Spleen (tissue), 11 donors: ENCODE data around the gene SHC2. TPM values are rescaled to one million over a fixed set of nuclear protein-coding genes. Genes with fewer than 3 reads are reported as not detected.

Experiments used
- DNase-seq: peaks from one replicate; pipeline ENCODE4 v3.0.0-alpha.2; 2020
- H3K27ac ChIP-seq, 8 donors: fragments of 200-600 bp; sonication (generic) in 7 of 8; 1 replicate in 4 of 8; 2 replicates in 4 of 8; pipeline versions ENCODE4 v1.5.0 to v1.8.0; 2016 to 2021; ENCODE audit warnings: inconsistent platforms in 4 of 8, mild to moderate bottlenecking in 4 of 8, moderate library complexity in 1 of 8
- H3K27me3 ChIP-seq, 7 donors: fragments of 200-600 bp; sonication (generic) in 6 of 7; replicated peaks in 1 of 7; 1 replicate in 4 of 7; 2 replicates in 3 of 7; pipeline versions ENCODE4 v1.5.0 to v1.8.0; 2016 to 2021; ENCODE audit warnings: inconsistent platforms in 3 of 7, mild to moderate bottlenecking in 1 of 7
- H3K36me3 ChIP-seq, 6 donors: fragments of 200-600 bp; sonication (generic) in 5 of 6; 1 replicate in 4 of 6; 2 replicates in 2 of 6; pipeline versions ENCODE4 v1.5.0 to v1.8.0; 2016 to 2021; ENCODE audit warnings: inconsistent platforms in 2 of 6
- H3K4me1 ChIP-seq, 6 donors: fragments of 200-600 bp; sonication (generic) in 5 of 6; 1 replicate in 3 of 6; 2 replicates in 3 of 6; pipeline versions ENCODE4 v1.5.0 to v1.8.0; 2016 to 2021; ENCODE audit warnings: inconsistent platforms in 3 of 6
- H3K4me3 ChIP-seq, 8 donors: fragments of 200-600 bp; sonication (generic) in 7 of 8; 1 replicate in 4 of 8; 2 replicates in 4 of 8; pipeline versions ENCODE4 v1.5.0 to v1.8.0; 2016 to 2021; ENCODE audit warnings: inconsistent platforms in 4 of 8, mild to moderate bottlenecking in 4 of 8, moderate library complexity in 2 of 8
- H3K9me3 ChIP-seq, 8 donors: fragments of 200-600 bp; sonication (generic) in 7 of 8; 1 replicate in 4 of 8; 2 replicates in 4 of 8; pipeline versions ENCODE4 v1.5.0 to v1.8.0; 2016 to 2021; ENCODE audit warnings: inconsistent platforms in 4 of 8
- POLR2A ChIP-seq, 3 donors: fragments of 450-650 bp; IDR thresholded peaks; one replicate each; pipeline ENCODE4 v1.5.1; 2017; ENCODE audit warnings: antibody characterized with exemption in 3 of 3, mild to moderate bottlenecking in 1 of 3
- POLR2AphosphoS5 ChIP-seq, 3 donors: sonication (generic); formaldehyde crosslinking; IDR thresholded peaks; one replicate each; pipeline ENCODE4 v1.5.1; 2017; ENCODE audit warnings: antibody characterized with exemption in 3 of 3
- WGBS, 5 donors: extraction: QIAGEN DNeasy Blood & Tissue Kit in 3 of 5; methylation state at CpG; one replicate each; pipeline versions ENCODE4 v1.1.5 to v1.1.7; 2013 to 2018; 5-methylcytosine and 5-hydroxymethylcytosine counted together
- intact Hi-C: fragments of 100-400 bp; cut with DNase I; formaldehyde crosslinking; loops from one replicate; pipeline ENCODE4 v1.15.0; 2023; ENCODE audit warnings: low total_unique reads
- polyA plus RNA-seq, 3 donors: library from polyadenylated mRNA; stranded (reverse); fragments of 200-250 nt; gene quantifications; one replicate each; pipeline ENCODE4 v1.2.1, GENCODE V29; 2013
- total RNA-seq, 7 donors: library from RNA; depleted of rRNA in 3 of 7; stranded (reverse); fragments of >200 nt in 3 of 7; fragmentation: NEBNext Ultra II Directional in 4 of 7; extraction: Animal tissue kit (Norgen Biotek cat#: 25700) in 4 of 7; gene quantifications; one replicate each; pipeline versions ENCODE4 v1.1.0 to v1.2.1, GENCODE V29; 2016 to 2021
- TF ChIP-seq, protein P1 (sequence below), 11 experiments: fragments of 200-600 bp in 7 of 11; fragments of 450-650 bp in 4 of 11; sonication (generic) in 4 of 11; IDR thresholded peaks in 8 of 11; conservative IDR thresholded peaks in 3 of 11; 1 replicate in 7 of 11; 2 replicates in 4 of 11; pipeline versions ENCODE4 v1.4.0 to v1.8.0; 2016 to 2021; ENCODE audit warnings: antibody characterized with exemption in 11 of 11, inconsistent platforms in 4 of 11, mild to moderate bottlenecking in 1 of 11
- donor health status: healthy with polysubstance abuse.
- donor health status: DM: no; HTN: no; CAD: no; lungs with moderate emphysema.
- donor health status: DM: no; HTN: no; CAD: no.
- donor health status: Bipolar disorder and iron deficiency.
- donor health status: healthy.
- donor health status: DM: no; HTN: no; CAD: no.
- donor health status: DM: yes; HTN: yes; CAD: no.

Gene SHC2
- total and polyA plus RNA-seq, 10 donors: 19.6 to 123 (median 45.2) TPM

DNA sequence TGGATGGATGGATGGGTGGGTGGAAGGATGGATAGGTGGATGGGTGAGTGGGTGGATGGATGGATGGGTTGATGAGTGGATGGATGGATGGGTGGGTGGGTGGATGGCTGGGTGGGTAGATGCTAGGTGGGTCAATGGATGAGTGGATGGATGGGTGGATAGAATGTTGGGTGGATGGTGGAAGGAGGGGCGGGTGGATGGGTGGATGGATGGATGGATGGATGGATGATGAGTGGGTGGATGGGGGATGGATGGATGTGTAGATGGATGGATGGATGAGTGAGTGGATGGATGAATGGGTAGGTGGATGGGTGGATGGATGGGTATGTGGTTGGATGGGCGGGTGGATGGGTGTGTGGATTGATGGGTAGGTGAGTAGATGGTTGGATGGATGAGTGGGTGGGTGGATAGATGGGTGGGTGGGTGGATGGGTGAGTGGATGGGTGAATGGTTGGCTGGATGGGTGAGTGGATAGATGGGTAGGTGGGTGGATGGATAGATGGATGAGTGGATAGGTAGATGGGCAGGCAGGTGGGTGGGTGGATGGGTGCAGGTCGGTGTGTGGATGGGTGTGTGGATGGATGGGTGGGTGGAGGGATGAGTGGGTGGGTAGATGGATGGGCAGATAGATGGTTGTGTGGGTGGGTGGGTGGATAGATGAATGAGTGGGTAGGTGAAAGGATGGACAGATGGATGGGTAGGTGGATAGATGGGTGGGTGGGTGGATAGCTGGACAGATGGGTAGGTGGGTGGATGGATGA lies 4.4 kb upstream of the SHC2 start:
- WGBS, 5 donors: 92 to 100% (median 95%) methylated on average over 3 of the region's 3 CpGs
- Histone ChIP-seq H3K9me3 (no peaks in the 10 kb centered on the region), H3K27ac (no peak overlapping the region), H3K27me3 (peaks cover 0 to 35% (median 17%) of the 10 kb centered on the region in 7 donors), H3K4me1 (peaks cover 3 to 17% (median 15%) of the 10 kb centered on the region in 6 donors), H3K4me3 (no peak overlapping the region), H3K36me3 (no peaks in the 10 kb centered on the region)
- TF ChIP-seq, protein P1, sequence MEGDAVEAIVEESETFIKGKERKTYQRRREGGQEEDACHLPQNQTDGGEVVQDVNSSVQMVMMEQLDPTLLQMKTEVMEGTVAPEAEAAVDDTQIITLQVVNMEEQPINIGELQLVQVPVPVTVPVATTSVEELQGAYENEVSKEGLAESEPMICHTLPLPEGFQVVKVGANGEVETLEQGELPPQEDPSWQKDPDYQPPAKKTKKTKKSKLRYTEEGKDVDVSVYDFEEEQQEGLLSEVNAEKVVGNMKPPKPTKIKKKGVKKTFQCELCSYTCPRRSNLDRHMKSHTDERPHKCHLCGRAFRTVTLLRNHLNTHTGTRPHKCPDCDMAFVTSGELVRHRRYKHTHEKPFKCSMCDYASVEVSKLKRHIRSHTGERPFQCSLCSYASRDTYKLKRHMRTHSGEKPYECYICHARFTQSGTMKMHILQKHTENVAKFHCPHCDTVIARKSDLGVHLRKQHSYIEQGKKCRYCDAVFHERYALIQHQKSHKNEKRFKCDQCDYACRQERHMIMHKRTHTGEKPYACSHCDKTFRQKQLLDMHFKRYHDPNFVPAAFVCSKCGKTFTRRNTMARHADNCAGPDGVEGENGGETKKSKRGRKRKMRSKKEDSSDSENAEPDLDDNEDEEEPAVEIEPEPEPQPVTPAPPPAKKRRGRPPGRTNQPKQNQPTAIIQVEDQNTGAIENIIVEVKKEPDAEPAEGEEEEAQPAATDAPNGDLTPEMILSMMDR (IDR thresholded peaks at IDR 0.05 in 8 of 11, conservative IDR thresholded peaks at IDR 0.05 in 3 of 11): no peak
- TF ChIP-seq POLR2A (IDR thresholded peaks at IDR 0.05): no peak
- intact Hi-C loops: no loop called here
- no peak for DNase-seq

- H3K27me3 ChIP-seq: peaks cover 0 to 46% (median 26%) of the 10 kb centered on the region in 7 donors
- H3K36me3 ChIP-seq: no peaks in the 10 kb centered on the region
- TF ChIP-seq, protein P1 (IDR thresholded peaks at IDR 0.05 in 8 of 11, conservative IDR thresholded peaks at IDR 0.05 in 3 of 11): no peak
- TF ChIP-seq POLR2A (IDR thresholded peaks at IDR 0.05) (no peak), POLR2AphosphoS5 (IDR thresholded peaks at IDR 0.05) (no peak)
- WGBS, 5 donors: 93 to 97% (median 96%) methylated on average over 6 to 9 of the region's 9 CpGs
- no peak for DNase-seq
- H3K4me1 ChIP-seq: peaks cover 3 to 26% (median 21%) of the 10 kb centered on the region in 6 donors
- H3K27ac ChIP-seq: no peak overlapping the region
- no peaks in the 10 kb centered on the region for H3K9me3 ChIP-seq
- no peak overlapping the region for H3K4me3 ChIP-seq
- intact Hi-C loops: no loop called here
Observed at GRCh38 chr19:464208-464545, 3.3 kb upstream of the SHC2 start.

- WGBS, 5 donors: 88 to 94% (median 89%) methylated on average over 26 to 35 of the region's 35 CpGs
- no peaks in the 10 kb centered on the region for H3K9me3 ChIP-seq
Observed at GRCh38 chr19:463483-464207, 2.8 kb upstream of the SHC2 start.

More at GRCh38 chr19:463483-464207, 2.8 kb upstream of the SHC2 start:
- no peak for DNase-seq
- H3K27me3 ChIP-seq: peaks cover 0 to 50% (median 26%) of the 10 kb centered on the region in 7 donors
- H3K36me3 ChIP-seq: no peaks in the 10 kb centered on the region
- no peak overlapping the region for H3K4me3 ChIP-seq
- TF ChIP-seq, protein P1 (IDR thresholded peaks at IDR 0.05 in 8 of 11, conservative IDR thresholded peaks at IDR 0.05 in 3 of 11): no peak
- TF ChIP-seq POLR2AphosphoS5 (IDR thresholded peaks at IDR 0.05) (no peak), POLR2A (IDR thresholded peaks at IDR 0.05) (no peak)
- intact Hi-C loops: no loop called here
- H3K4me1 ChIP-seq: peaks cover 3 to 26% (median 21%) of the 10 kb centered on the region in 6 donors
- H3K27ac ChIP-seq: no peak overlapping the region
